Stomach (tissue), 9 donors: ENCODE data around the gene RENBP. TPM values are rescaled to one million over a fixed set of nuclear protein-coding genes. Genes with fewer than 3 reads are reported as not detected.

ENCODE experiments used
- DNase-seq, 2 donors: peaks; one replicate each; pipeline versions ENCODE4 v3.0.0 to v3.0.0-alpha.2; 2013 to 2019
- H3K27ac ChIP-seq, 5 donors: fragments of 200-600 bp in 4 of 5; sonication (generic) in 4 of 5; one replicate each; pipeline ENCODE4 v1.5.1; 2013 to 2019; ENCODE audit warnings: mild to moderate bottlenecking in 1 of 5, moderate library complexity in 1 of 5
- H3K27me3 ChIP-seq, 3 donors: fragments of 200-600 bp; sonication (generic); one replicate each; pipeline ENCODE4 v1.5.1; 2017 to 2019; ENCODE audit warnings: mixed run types in 1 of 3
- H3K36me3 ChIP-seq, 4 donors: fragments of 200-600 bp; sonication (generic); 1 replicate in 3 of 4; 2 replicates in 1 of 4; pipeline ENCODE4 v1.5.1; 2016 to 2019
- H3K4me1 ChIP-seq, 4 donors: fragments of 200-600 bp; sonication (generic); one replicate each; pipeline ENCODE4 v1.5.1; 2016 to 2019
- H3K4me3 ChIP-seq, 4 donors: fragments of 200-600 bp; sonication (generic) in 3 of 4; one replicate each; pipeline ENCODE4 v1.5.1; 2016 to 2019; ENCODE audit warnings: mild to moderate bottlenecking in 1 of 4
- H3K9me3 ChIP-seq, 4 donors: fragments of 200-600 bp; sonication (generic); one replicate each; pipeline ENCODE4 v1.5.1; 2016 to 2019
- CTCF ChIP-seq, 7 experiments: fragments of 450-650 bp in 4 of 7; fragments of 200-600 bp in 3 of 7; sonication (generic) in 3 of 7; IDR thresholded peaks; one replicate each; pipeline ENCODE4 v1.5.1; 2016 to 2019; ENCODE audit warnings: antibody characterized with exemption in 7 of 7, control low read depth in 2 of 7, mild to moderate bottlenecking in 1 of 7
- EP300 ChIP-seq: sonication (generic); formaldehyde crosslinking; IDR thresholded peaks from one replicate; pipeline ENCODE4 v1.6.1; 2017; ENCODE audit warnings: antibody characterized with exemption
- POLR2A ChIP-seq, 4 donors: fragments of 450-650 bp; IDR thresholded peaks; one replicate each; pipeline ENCODE4 v1.6.1; 2016; ENCODE audit warnings: antibody characterized with exemption in 4 of 4, control low read depth in 2 of 4, mild to moderate bottlenecking in 1 of 4, moderate library complexity in 1 of 4
- POLR2AphosphoS5 ChIP-seq, 3 donors: sonication (generic); formaldehyde crosslinking; IDR thresholded peaks; one replicate each; pipeline ENCODE4 v1.6.1; 2016; ENCODE audit warnings: antibody characterized with exemption in 3 of 3
- WGBS, 5 donors: extraction: QIAGEN DNeasy Blood & Tissue Kit in 3 of 5; methylation state at CpG; one replicate each; pipeline versions ENCODE4 v1.1.5 to v1.1.7; 2013 to 2018; 5-methylcytosine and 5-hydroxymethylcytosine counted together
- intact Hi-C: fragments of 100-400 bp; cut with DNase I; formaldehyde crosslinking; loops from one replicate; pipeline ENCODE4 v1.15.1; 2023; ENCODE audit warnings: low total_unique reads
- polyA plus RNA-seq, 3 donors: library from polyadenylated mRNA; stranded (reverse); fragments of 200-250 nt; gene quantifications; one replicate each; pipeline ENCODE4 v1.2.3, GENCODE V29; 2013
- small RNA-seq, 4 donors: library from RNA; depleted of rRNA; stranded (forward); fragments of <200 nt; gene quantifications; one replicate each; pipeline ENCODE3, GENCODE V24; 2016
- total RNA-seq, 5 donors: library from RNA; depleted of rRNA; stranded (reverse); fragments of >200 nt; gene quantifications; one replicate each; pipeline versions ENCODE4 v1.1.0 to v1.2.3, GENCODE V29; 2014 to 2016
- donor health status: healthy with polysubstance abuse.
- donor health status: Bipolar disorder and iron deficiency.
- donor health status: healthy.

The RENBP gene
- total and polyA plus RNA-seq, 8 donors, result 2.3 to 12.7 (median 8.1) TPM; not detected in 3

GRCh38 chrX:153887385-153887784 lies 57.1 kb downstream of the RENBP start:
- Histone ChIP-seq H3K36me3 (no peaks in the 10 kb centered on the region), H3K27ac (no peak overlapping the region), H3K4me3 (no peak overlapping the region), H3K9me3 (peaks cover 0 to 8% (median 0%) of the 10 kb centered on the region in 4 donors), H3K4me1 (peaks cover 0 to 13% (median 9%) of the 10 kb centered on the region in 4 donors), H3K27me3 (peaks cover 27 to 71% (median 59%) of the 10 kb centered on the region in 3 donors)
- WGBS, 5 donors, result 63 to 69% (median 67%) methylated on average over 7 to 8 of the region's 8 CpGs
- intact Hi-C loops, result no loop called here
- DNase-seq, result no peak
- TF ChIP-seq POLR2AphosphoS5 (IDR thresholded peaks at IDR 0.05) (no peak), POLR2A (IDR thresholded peaks at IDR 0.05) (no peak), EP300 (no peak), CTCF (IDR thresholded peaks at IDR 0.05) (no peak)

- Histone ChIP-seq H3K4me3 (no peak overlapping the region), H3K27me3 (peaks cover 31 to 73% (median 64%) of the 10 kb centered on the region in 3 donors), H3K36me3 (no peaks in the 10 kb centered on the region), H3K9me3 (peaks cover 0 to 8% (median 0%) of the 10 kb centered on the region in 4 donors), H3K4me1 (peaks cover 0 to 13% (median 9%) of the 10 kb centered on the region in 4 donors), H3K27ac (no peak overlapping the region)
- intact Hi-C loops, result no loop called here
- no peak for DNase-seq
- whole genome bisulfite sequencing, 5 donors, result 28 to 48% (median 40%) methylated on average over 11 to 13 of the region's 13 CpGs; no CpG with 5 or more reads in 1 of the 5 donors
- TF ChIP-seq EP300 (no peak), CTCF (IDR thresholded peaks at IDR 0.05) (no peak), POLR2AphosphoS5 (IDR thresholded peaks at IDR 0.05) (no peak), POLR2A (IDR thresholded peaks at IDR 0.05) (no peak)
Observed at GRCh38 chrX:153886915-153887314, 57.5 kb downstream of the RENBP start.

GRCh38 chrX:153885968-153886903 lies 58.2 kb downstream of the RENBP start, which contains the start of gene L1CAM:
Gene L1CAM, minus strand, starts transcription at chrX:153886173. Its CDS starts 10,337 bp downstream, at chrX:153875836.
- DNase-seq, result peak in 1 of 2 donors; percentile 48
- Histone ChIP-seq H3K9me3 (peaks cover 0 to 8% (median 0%) of the 10 kb centered on the region in 4 donors), H3K27me3 (peaks cover 31 to 79% (median 70%) of the 10 kb centered on the region in 3 donors), H3K27ac (no peak within 1 kb of the TSS), H3K4me1 (peaks cover 0 to 13% (median 9%) of the 10 kb centered on the region in 4 donors), H3K36me3 (no peaks in the 10 kb centered on the region), H3K4me3 (peak within 1 kb of the TSS; percentile 15 to 33 (median 24))
- 1 to 22% (median 10%) methylated on average over 19 to 74 of the region's 94 CpGs; no CpG with 5 or more reads in 1 of the 5 donors for WGBS, 5 donors
- TF ChIP-seq CTCF (IDR thresholded peaks at IDR 0.05), result no peak
- TF ChIP-seq POLR2A (IDR thresholded peaks at IDR 0.05), result no peak
- TF ChIP-seq EP300, result no peak
- no peak for TF ChIP-seq POLR2AphosphoS5 (IDR thresholded peaks at IDR 0.05)
- intact Hi-C loops, result no loop called here

Small RNA genes lying within 50 kb of the gene (small RNA-seq; reads per million reads assigned to genes)
- 0 reads per million in 4 donors for gene MIR3202-1

Other genes starting within 250 kb of the RENBP start
- gene BCAP31, start 220.3 kb downstream of the RENBP start, total RNA-seq, result 100 to 1,000 TPM in 1 of 5 donors, 10 to 100 TPM in 3, under 1 TPM in 1; 0.58 to 121 (median 75.9) TPM
- 100 to 1,000 TPM in 1 of 3 donors, 10 to 100 TPM in 2; 49.6 to 156 (median 88.0) TPM for gene BCAP31, start 220.3 kb downstream of the RENBP start, polyA plus RNA-seq
- 10 to 100 TPM in 3 of 5 donors, 1 to 10 TPM in 2; 2.4 to 22.3 (median 14.5) TPM for gene ABCD1, start 219.8 kb downstream of the RENBP start, total RNA-seq
- gene ABCD1, start 219.8 kb downstream of the RENBP start, polyA plus RNA-seq, result 1 to 10 TPM; 3.2 to 3.7 (median 3.4) TPM
- 10 to 100 TPM in 3 of 5 donors, 1 to 10 TPM in 2; 1.8 to 49.2 (median 18.7) TPM for gene PLXNB3, start 180.4 kb downstream of the RENBP start, total RNA-seq
- gene PLXNB3, start 180.4 kb downstream of the RENBP start, polyA plus RNA-seq, result 10 to 100 TPM in 1 of 3 donors, 1 to 10 TPM in 2; 5.2 to 11.9 (median 6.0) TPM
- 1 to 10 TPM in 3 of 5 donors, not detected in 2; 1.1 to 3.6 (median 1.6) TPM for gene SRPK3, start 163.6 kb downstream of the RENBP start, total RNA-seq
- 1 to 10 TPM in 1 of 3 donors, under 1 TPM in 2; 0.35 to 1.7 (median 0.46) TPM for gene SRPK3, start 163.6 kb downstream of the RENBP start, polyA plus RNA-seq
- gene IDH3G, start 150.3 kb downstream of the RENBP start, total RNA-seq, result 100 to 1,000 TPM in 1 of 5 donors, 10 to 100 TPM in 4; 31.0 to 186 (median 54.0) TPM
- gene IDH3G, start 150.3 kb downstream of the RENBP start, polyA plus RNA-seq, result 10 to 100 TPM; 52.3 to 57.7 (median 54.4) TPM
- 100 to 1,000 TPM in 3 of 5 donors, 10 to 100 TPM in 2; 13.9 to 186 (median 150) TPM for gene SSR4, start 150.0 kb downstream of the RENBP start, total RNA-seq
- gene SSR4, start 150.0 kb downstream of the RENBP start, polyA plus RNA-seq, result 100 to 1,000 TPM; 554 to 717 (median 646) TPM
- 10 to 100 TPM in 1 of 5 donors, 1 to 10 TPM in 4; 4.6 to 11.1 (median 6.7) TPM for gene PDZD4, start 114.1 kb downstream of the RENBP start, total RNA-seq
- 1 to 10 TPM; 2.1 to 5.5 (median 3.4) TPM for gene PDZD4, start 114.1 kb downstream of the RENBP start, polyA plus RNA-seq
- 10 to 100 TPM in 1 of 5 donors, 1 to 10 TPM in 3, under 1 TPM in 1; under 0.01 to 19.1 (median 2.8) TPM for gene L1CAM, start 58.5 kb downstream of the RENBP start, total RNA-seq
- gene L1CAM, start 58.5 kb downstream of the RENBP start, polyA plus RNA-seq, result 1 to 10 TPM in 1 of 3 donors, under 1 TPM in 2; 0.62 to 3.1 (median 0.76) TPM
- under 1 TPM in 1 of 5 donors, not detected in 4; 0.37 TPM for gene AVPR2, start 40.0 kb downstream of the RENBP start, total RNA-seq
- gene AVPR2, start 40.0 kb downstream of the RENBP start, polyA plus RNA-seq, result 1 to 10 TPM in 2 of 3 donors, under 1 TPM in 1; 0.19 to 1.4 (median 1.1) TPM
- gene ARHGAP4, start 18.4 kb downstream of the RENBP start, total RNA-seq, result 10 to 100 TPM; 18.5 to 93.9 (median 67.7) TPM
- gene ARHGAP4, start 18.4 kb downstream of the RENBP start, polyA plus RNA-seq, result 10 to 100 TPM; 24.9 to 35.5 (median 25.2) TPM
- gene NAA10, start 9.6 kb downstream of the RENBP start, total RNA-seq, result 10 to 100 TPM; 23.2 to 63.8 (median 35.6) TPM
- 100 to 1,000 TPM; 114 to 161 (median 125) TPM for gene NAA10, start 9.6 kb downstream of the RENBP start, polyA plus RNA-seq
- 10 to 100 TPM; 13.2 to 61.6 (median 35.3) TPM for gene HCFC1, start 27.2 kb upstream of the RENBP start, total RNA-seq
- gene HCFC1, start 27.2 kb upstream of the RENBP start, polyA plus RNA-seq, result 10 to 100 TPM in 2 of 3 donors, 1 to 10 TPM in 1; 9.0 to 13.9 (median 12.6) TPM
- 10 to 100 TPM in 1 of 5 donors, 1 to 10 TPM in 2, under 1 TPM in 1, not detected in 1; 0.89 to 16.2 (median 2.9) TPM for gene TMEM187, start 28.1 kb upstream of the RENBP start, total RNA-seq
- gene TMEM187, start 28.1 kb upstream of the RENBP start, polyA plus RNA-seq, result 1 to 10 TPM; 2.3 to 7.0 (median 6.3) TPM
- gene IRAK1, start 75.3 kb upstream of the RENBP start, total RNA-seq, result 100 to 1,000 TPM in 2 of 5 donors, 10 to 100 TPM in 3; 25.5 to 211 (median 75.2) TPM
- gene IRAK1, start 75.3 kb upstream of the RENBP start, polyA plus RNA-seq, result 10 to 100 TPM; 52.1 to 73.9 (median 59.1) TPM
- 10 to 100 TPM; 14.5 to 47.9 (median 23.5) TPM for gene MECP2, start 153.1 kb upstream of the RENBP start, total RNA-seq
- gene MECP2, start 153.1 kb upstream of the RENBP start, polyA plus RNA-seq, result 10 to 100 TPM; 10.7 to 14.7 (median 11.0) TPM
- gene OPN1LW, start 199.6 kb upstream of the RENBP start, total RNA-seq, result not detected
- not detected for gene OPN1LW, start 199.6 kb upstream of the RENBP start, polyA plus RNA-seq
- gene OPN1MW, start 238.0 kb upstream of the RENBP start, total RNA-seq, result not detected
- gene OPN1MW, start 238.0 kb upstream of the RENBP start, polyA plus RNA-seq, result not detected